Measurements from ENCODE around the gene RNF169. TPM values are rescaled to one million over a fixed set of nuclear protein-coding genes. Genes with fewer than 3 reads are reported as not detected.

RNF169 gene
- total and polyA plus RNA-seq, 2 of the 8 experiments (the other 6 are each of a cell fraction or from before 2014, with no cell fraction given) = 3.6 to 12.5 TPM

- H2AK5ac ChIP-seq (ENCODE audit: low read depth, low read length) = no peak overlapping the region
- H4K91ac ChIP-seq (replicated peaks; ENCODE audit: insufficient read length, low read length) = no peak overlapping the region
- H2BK12ac ChIP-seq (ENCODE audit: low read depth, low read length) = no peak overlapping the region
- peaks cover 0 to 4% of the 10 kb centered on the region in 2 experiments; a peak in 2 of 4 replicates for H3K79me2 ChIP-seq (ENCODE audit: control insufficient read depth in 1 of 2, insufficient read depth in 2 of 2, low read length in 2 of 2)
- WGBS, 2 experiments (ENCODE audit: extremely low coverage in 1 of 2, insufficient coverage in 1 of 2, insufficient read length in 1 of 2, insufficient replicate concordance in 2 of 2, low coverage in 1 of 2, low lambda C conversion rate in 2 of 2, missing lambda C conversion rate in 1 of 2) = 81% methylated on average over 9 of the region's 9 CpGs; no CpG with 5 or more reads in 1 of the 2 experiments
- H4K8ac ChIP-seq (ENCODE audit: extremely low read depth, insufficient read depth, low read length) = no peak overlapping the region
- H2BK15ac ChIP-seq (ENCODE audit: low read length) = no peak overlapping the region
- no peaks in the 10 kb centered on the region; the same call in 1 of the 2 replicates for H3K23me2 ChIP-seq (ENCODE audit: low read depth, low read length)
- H3K79me1 ChIP-seq (ENCODE audit: low read depth, low read length) = no peaks in the 10 kb centered on the region
- ChIA-PET CTCF (ENCODE audit: partially characterized antibody) (interaction anchor here (1.6 kb wide), 1 partner anchor 10 kb away, joined by 4 read pairs; no protein-coding TSS in a partner anchor), POLR2A (ENCODE audit: partially characterized antibody) (no interaction called here)
- FAIRE-seq = no peak
- H3K27me3 ChIP-seq (replicated peaks in 1 of 4; ENCODE audit: control insufficient read depth in 3 of 4, extremely low read depth in 1 of 4, insufficient read depth in 3 of 4, low read length in 3 of 4) = peaks cover 0 to 1% (median 0%) of the 10 kb centered on the region in 4 experiments; a peak in 1 of 7 replicates
- no peak overlapping the region for H3K4me3 ChIP-seq (ENCODE audit: extremely low read depth in 1 of 4, insufficient read depth in 2 of 4, low read depth in 3 of 4, low read length in 4 of 4)
- no peak overlapping the region for H4K5ac ChIP-seq (ENCODE audit: insufficient read length, low read depth, low read length)
- H2BK120ac ChIP-seq (replicated peaks; ENCODE audit: low read depth, low read length) = no peak overlapping the region
- peaks cover 0 to 2% of the 10 kb centered on the region in 2 experiments for H4K20me1 ChIP-seq (replicated peaks in 1 of 2; ENCODE audit: control insufficient read depth in 1 of 2, insufficient read depth in 2 of 2, low read length in 2 of 2)
- peaks cover 0 to 17% (median 4%) of the 10 kb centered on the region in 4 experiments; a peak in 3 of 8 replicates for H3K36me3 ChIP-seq (ENCODE audit: control insufficient read depth in 2 of 4, insufficient read depth in 4 of 4, low read length in 3 of 4)
- H3K27ac ChIP-seq (ENCODE audit: low read depth, low read length) = no peak overlapping the region
- no peaks in the 10 kb centered on the region; a peak in 1 of 4 replicates for H3K9me3 ChIP-seq (ENCODE audit: insufficient read depth in 2 of 2, low read depth in 1 of 2, low read length in 1 of 2)
- H3K18ac ChIP-seq (ENCODE audit: extremely low read depth, low read length) = no peak overlapping the region
- H3K14ac ChIP-seq (ENCODE audit: insufficient read length) = no peak overlapping the region
- H3K4ac ChIP-seq (replicated peaks; ENCODE audit: insufficient read length, low read depth, low read length) = no peak overlapping the region
- H2AFZ ChIP-seq (ENCODE audit: low read length) = no peak overlapping the region
- DNase-seq (ENCODE audit: low read depth in 1 of 2, low spot score in 2 of 2) = no peak
- no peak overlapping the region for H2BK20ac ChIP-seq (ENCODE audit: low read length)
- no peak overlapping the region for H2BK5ac ChIP-seq (ENCODE audit: low read depth, low read length)
- H3K9ac ChIP-seq (replicated peaks in 1 of 4; ENCODE audit: extremely low read depth in 1 of 4, low read depth in 3 of 4, low read length in 3 of 4) = no peak overlapping the region
- no peak overlapping the region for H3K23ac ChIP-seq (ENCODE audit: insufficient read length)
- no peak overlapping the region for H3K56ac ChIP-seq (replicated peaks; ENCODE audit: insufficient read length, low read depth, low read length)
- H3K4me1 ChIP-seq (replicated peaks in 1 of 4; ENCODE audit: control insufficient read depth in 3 of 4, insufficient read depth in 4 of 4, low read length in 3 of 4) = no peaks in the 10 kb centered on the region
- H3K4me2 ChIP-seq (ENCODE audit: insufficient read depth in 1 of 2, low read depth in 2 of 2, low read length in 2 of 2) = no peak overlapping the region
- TF ChIP-seq BRCA1 (IDR thresholded peaks at IDR 0.05; ENCODE audit: low read depth, low read length) (no peak), SP4 (IDR thresholded peaks at IDR 0.05; ENCODE audit: low read length) (no peak), CBX8 (IDR thresholded peaks at IDR 0.05; ENCODE audit: borderline replicate concordance, low read depth, low read length) (no peak), CREB1 (IDR thresholded peaks at IDR 0.05) (no peak), TBP (IDR thresholded peaks at IDR 0.05; ENCODE audit: low read depth, low read length) (no peak), BACH1 (IDR thresholded peaks at IDR 0.05; ENCODE audit: low read length) (no peak), FOSL1 (IDR thresholded peaks at IDR 0.05; ENCODE audit: insufficient read depth, low read depth, low read length) (no peak), ZNF274 (IDR thresholded peaks at IDR 0.05; ENCODE audit: borderline replicate concordance, extremely low read depth, low read length) (no peak), SIN3A (conservative IDR thresholded peaks at IDR 0.05 in 1 of 2, IDR thresholded peaks at IDR 0.05 in 1 of 2; ENCODE audit: low read depth in 1 of 2, low read length in 2 of 2) (no peak), CBX5 (IDR thresholded peaks at IDR 0.05; ENCODE audit: low read depth, low read length) (no peak), RFX5 (IDR thresholded peaks at IDR 0.05; ENCODE audit: borderline replicate concordance, low read depth, low read length) (no peak)
- TF ChIP-seq, protein P1, sequence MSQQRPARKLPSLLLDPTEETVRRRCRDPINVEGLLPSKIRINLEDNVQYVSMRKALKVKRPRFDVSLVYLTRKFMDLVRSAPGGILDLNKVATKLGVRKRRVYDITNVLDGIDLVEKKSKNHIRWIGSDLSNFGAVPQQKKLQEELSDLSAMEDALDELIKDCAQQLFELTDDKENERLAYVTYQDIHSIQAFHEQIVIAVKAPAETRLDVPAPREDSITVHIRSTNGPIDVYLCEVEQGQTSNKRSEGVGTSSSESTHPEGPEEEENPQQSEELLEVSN (IDR thresholded peaks at IDR 0.05) = no peak
Observed at GRCh38 chr11:74791333-74792100, 42.9 kb downstream of the RNF169 start.

Measured in H1 (cell line).